HFF-Myc (cell line): ENCODE data around the gene SLC2A9.

Experiments used
- DNase-seq: peaks from one replicate; pipeline ENCODE4 v3.0.0-alpha.2; 2011; ENCODE audit warnings: low read depth; ENCODE audit errors: extremely low read depth
- H3K4me3 ChIP-seq: replicated peaks from 2 replicates; pipeline ENCODE4 v1.5.1; 2011; ENCODE audit warnings: low read depth, mild to moderate bottlenecking, control low read depth, low read length
- CTCF ChIP-seq: IDR thresholded peaks from 2 replicates; pipeline ENCODE4 v1.5.1; 2012; ENCODE audit warnings: mild to moderate bottlenecking, low read depth, low read length, control low read depth; ENCODE audit errors: missing control alignments

The SLC2A9 gene

GRCh38 chr4:10007793-10008608, 13.3 kb downstream of the SLC2A9 start:
- no peak for TF ChIP-seq CTCF
- H3K4me3 ChIP-seq: no peak overlapping the region
- no peak for DNase-seq

- TF ChIP-seq CTCF: no peak
- no peak for DNase-seq
- H3K4me3 ChIP-seq: no peak overlapping the region
These were observed 13.9 kb downstream of the SLC2A9 start for GRCh38 chr4:10007436-10007740.

- no peak for DNase-seq
- no peak overlapping the region for H3K4me3 ChIP-seq
- TF ChIP-seq CTCF: no peak
These were observed 14.5 kb downstream of the SLC2A9 start for GRCh38 chr4:10006601-10007435.

GRCh38 chr4:10006231-10006600, 15.1 kb downstream of the SLC2A9 start:
- no peak overlapping the region for H3K4me3 ChIP-seq
- no peak for TF ChIP-seq CTCF
- DNase-seq: no peak

GRCh38 chr4:10005632-10006031, 15.7 kb downstream of the SLC2A9 start:
- H3K4me3 ChIP-seq: no peak overlapping the region
- DNase-seq: no peak
- no peak for TF ChIP-seq CTCF

GRCh38 chr4:10003666-10004065, 17.6 kb downstream of the SLC2A9 start:
- no peak for TF ChIP-seq CTCF
- DNase-seq: no peak
- no peak overlapping the region for H3K4me3 ChIP-seq
